ENCODE measurements around the gene REM2.

The REM2 gene

DNA sequence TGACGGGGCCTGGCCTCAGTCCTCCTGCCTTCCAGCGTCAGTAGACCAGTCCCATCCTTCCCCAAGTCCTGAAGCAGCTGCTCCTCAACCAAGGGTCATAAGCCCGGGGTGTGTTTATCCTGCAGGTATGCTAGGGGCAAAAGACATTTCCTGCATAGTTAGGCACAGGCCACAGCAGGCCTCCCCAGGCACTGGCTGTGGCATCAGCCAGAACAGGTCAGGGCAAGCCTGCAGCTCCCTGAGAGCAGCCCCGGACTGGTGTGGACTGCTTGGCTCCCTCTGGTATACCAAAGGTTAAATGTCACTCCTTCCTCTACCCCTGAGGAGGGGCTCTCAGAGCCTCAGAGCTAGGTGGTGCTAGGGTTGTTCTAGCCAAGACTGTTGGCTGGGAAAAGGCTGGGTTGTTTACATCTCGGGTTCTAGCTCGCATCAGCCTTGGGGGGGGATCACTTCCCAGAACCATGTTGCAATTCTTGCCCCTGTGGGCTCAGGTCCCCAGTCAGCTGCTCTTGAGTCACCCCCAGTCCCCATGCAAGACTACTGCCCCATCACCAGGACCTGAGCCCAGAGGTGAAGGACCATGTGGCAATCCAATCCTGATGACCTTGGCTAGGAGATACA is 43.8 kb upstream of the REM2 start:
- TF ChIP-seq, protein P1, sequence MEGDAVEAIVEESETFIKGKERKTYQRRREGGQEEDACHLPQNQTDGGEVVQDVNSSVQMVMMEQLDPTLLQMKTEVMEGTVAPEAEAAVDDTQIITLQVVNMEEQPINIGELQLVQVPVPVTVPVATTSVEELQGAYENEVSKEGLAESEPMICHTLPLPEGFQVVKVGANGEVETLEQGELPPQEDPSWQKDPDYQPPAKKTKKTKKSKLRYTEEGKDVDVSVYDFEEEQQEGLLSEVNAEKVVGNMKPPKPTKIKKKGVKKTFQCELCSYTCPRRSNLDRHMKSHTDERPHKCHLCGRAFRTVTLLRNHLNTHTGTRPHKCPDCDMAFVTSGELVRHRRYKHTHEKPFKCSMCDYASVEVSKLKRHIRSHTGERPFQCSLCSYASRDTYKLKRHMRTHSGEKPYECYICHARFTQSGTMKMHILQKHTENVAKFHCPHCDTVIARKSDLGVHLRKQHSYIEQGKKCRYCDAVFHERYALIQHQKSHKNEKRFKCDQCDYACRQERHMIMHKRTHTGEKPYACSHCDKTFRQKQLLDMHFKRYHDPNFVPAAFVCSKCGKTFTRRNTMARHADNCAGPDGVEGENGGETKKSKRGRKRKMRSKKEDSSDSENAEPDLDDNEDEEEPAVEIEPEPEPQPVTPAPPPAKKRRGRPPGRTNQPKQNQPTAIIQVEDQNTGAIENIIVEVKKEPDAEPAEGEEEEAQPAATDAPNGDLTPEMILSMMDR (IDR thresholded peaks at IDR 0.05; ENCODE audit: extremely low read depth, missing control alignments): no peak
- no peak for DNase-seq (ENCODE audit: low spot score)

DNA sequence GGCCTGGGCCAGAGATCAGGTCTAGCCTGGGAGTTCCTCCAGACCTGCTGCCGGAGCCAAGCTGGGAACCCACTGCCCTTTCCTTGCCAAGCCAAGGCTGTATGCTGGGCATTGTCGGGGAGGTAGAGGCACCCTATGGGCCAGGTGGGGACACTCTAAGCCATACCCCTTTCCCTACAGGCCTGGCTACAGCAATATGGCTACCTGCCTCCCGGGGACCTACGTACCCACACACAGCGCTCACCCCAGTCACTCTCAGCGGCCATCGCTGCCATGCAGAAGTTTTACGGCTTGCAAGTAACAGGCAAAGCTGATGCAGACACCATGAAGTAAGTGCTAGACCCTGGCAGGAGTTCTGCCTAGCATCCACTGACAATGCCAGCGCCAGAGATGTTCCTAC is 41.7 kb upstream of the REM2 start:
- DNase-seq (ENCODE audit: low spot score): no peak
- TF ChIP-seq, protein P1 (IDR thresholded peaks at IDR 0.05; ENCODE audit: extremely low read depth, missing control alignments): no peak

DNA sequence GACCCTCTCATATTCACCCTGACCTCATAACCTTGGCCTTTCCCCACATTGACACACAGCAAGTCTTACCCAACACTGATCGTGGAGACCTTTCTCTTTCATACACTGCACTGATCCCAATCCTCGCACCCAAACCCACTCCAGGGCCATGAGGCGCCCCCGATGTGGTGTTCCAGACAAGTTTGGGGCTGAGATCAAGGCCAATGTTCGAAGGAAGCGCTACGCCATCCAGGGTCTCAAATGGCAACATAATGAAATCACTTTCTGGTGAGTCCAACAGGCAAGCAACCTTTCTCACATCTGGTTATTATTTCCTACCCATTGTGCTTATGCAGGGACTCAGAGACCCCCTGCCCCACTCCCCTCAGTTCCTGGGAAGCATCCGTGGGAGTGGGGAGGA is 41.3 kb upstream of the REM2 start:
- TF ChIP-seq, protein P1 (IDR thresholded peaks at IDR 0.05; ENCODE audit: extremely low read depth, missing control alignments): no peak
- no peak for DNase-seq (ENCODE audit: low spot score)

DNA sequence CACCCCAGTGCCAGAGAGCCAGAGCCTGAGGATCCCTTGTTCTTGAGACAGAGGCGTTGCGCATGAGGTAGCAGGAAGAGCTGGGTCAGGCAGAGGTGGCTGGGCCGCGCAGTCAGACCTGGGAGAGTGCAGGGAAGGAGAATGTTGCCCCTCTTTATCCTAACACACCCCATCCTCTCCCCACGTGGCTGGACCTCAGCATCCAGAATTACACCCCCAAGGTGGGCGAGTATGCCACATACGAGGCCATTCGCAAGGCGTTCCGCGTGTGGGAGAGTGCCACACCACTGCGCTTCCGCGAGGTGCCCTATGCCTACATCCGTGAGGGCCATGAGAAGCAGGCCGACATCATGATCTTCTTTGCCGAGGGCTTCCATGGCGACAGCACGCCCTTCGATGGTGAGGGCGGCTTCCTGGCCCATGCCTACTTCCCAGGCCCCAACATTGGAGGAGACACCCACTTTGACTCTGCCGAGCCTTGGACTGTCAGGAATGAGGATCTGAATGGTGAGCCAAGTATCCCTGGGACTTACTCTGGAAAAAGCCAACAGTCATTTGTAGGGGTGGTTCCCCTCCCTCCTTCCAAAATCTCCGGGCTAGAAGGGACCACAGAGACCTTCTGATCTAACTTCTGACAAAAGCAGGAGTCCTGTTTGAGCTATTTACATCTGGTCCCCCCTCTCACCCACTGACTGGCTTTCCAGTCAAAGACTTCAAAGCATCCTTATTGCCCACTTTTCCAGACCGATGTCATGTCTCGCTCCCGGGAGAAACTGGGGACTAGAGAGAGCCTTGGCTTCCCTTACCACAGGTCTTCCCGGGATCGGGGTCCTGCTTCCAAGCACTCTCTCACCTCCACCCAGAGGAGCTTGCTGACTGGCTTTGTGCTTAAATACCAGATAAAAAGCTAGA is 40.6 kb upstream of the REM2 start:
- TF ChIP-seq, protein P1 (IDR thresholded peaks at IDR 0.05; ENCODE audit: extremely low read depth, missing control alignments): no peak
- DNase-seq (ENCODE audit: low spot score): no peak

DNA sequence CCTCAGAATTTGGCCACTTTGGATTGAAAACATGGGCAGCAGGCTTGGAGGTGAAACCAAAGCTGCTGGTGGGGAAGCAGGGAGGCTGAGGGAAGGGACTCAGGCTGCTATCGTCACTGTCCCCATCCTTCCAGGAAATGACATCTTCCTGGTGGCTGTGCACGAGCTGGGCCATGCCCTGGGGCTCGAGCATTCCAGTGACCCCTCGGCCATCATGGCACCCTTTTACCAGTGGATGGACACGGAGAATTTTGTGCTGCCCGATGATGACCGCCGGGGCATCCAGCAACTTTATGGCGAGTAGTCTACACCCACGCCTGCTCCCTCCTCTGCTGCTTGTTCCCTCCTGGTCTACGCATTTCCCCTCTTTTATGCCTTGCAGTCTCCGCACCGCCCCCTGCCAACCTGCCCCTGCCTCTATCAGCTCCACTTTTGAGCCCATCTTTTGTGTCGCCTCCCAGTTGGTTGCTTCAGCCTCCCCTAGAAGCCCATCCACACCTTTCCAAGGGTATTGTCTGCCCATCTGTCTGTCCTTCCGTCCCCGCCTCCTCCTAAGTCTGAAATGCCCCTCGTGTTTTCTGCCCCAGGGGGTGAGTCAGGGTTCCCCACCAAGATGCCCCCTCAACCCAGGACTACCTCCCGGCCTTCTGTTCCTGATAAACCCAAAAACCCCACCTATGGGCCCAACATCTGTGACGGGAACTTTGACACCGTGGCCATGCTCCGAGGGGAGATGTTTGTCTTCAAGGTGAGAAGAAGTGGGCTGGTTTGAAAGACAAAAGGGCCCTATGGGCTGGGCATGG is 39.7 kb upstream of the REM2 start:
- TF ChIP-seq, protein P1 (IDR thresholded peaks at IDR 0.05; ENCODE audit: extremely low read depth, missing control alignments): no peak
- DNase-seq (ENCODE audit: low spot score): no peak

DNA sequence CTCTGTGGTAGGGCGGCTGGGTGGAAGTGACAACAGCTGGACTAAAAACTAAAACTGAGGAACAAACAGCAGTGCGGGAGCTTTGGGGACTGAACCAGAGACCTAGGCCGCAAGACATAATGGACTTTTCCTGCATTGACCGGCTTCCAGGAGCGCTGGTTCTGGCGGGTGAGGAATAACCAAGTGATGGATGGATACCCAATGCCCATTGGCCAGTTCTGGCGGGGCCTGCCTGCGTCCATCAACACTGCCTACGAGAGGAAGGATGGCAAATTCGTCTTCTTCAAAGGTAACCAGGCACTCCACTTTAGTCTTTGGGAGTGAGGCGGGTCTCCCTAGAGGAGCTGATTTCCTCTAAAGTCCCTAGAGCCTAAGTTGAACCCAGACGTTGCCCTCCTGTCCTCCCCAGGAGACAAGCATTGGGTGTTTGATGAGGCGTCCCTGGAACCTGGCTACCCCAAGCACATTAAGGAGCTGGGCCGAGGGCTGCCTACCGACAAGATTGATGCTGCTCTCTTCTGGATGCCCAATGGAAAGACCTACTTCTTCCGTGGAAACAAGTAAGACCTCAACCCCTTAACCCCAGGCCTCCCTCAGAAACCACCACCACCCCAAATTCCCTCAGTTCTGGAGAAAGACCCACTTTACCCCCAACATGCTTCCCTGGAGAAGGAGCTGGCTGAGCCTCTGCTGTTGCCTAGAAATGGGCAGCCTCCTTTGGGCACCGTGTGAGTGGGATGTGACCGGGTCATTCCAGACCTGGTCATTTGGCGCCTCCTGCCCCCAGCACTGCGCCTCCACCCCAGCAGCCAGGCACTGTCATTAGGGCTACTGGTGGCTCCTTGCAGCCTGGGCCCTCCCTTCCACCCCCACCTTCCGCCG is 38.6 kb upstream of the REM2 start:
- peak; percentile 24 for DNase-seq (ENCODE audit: low spot score)
- TF ChIP-seq, protein P1 (IDR thresholded peaks at IDR 0.05; ENCODE audit: extremely low read depth, missing control alignments): no peak
